Spleen (tissue), 11 donors: ENCODE measurements around the gene SPOP. TPM values are rescaled to one million over a fixed set of nuclear protein-coding genes. Genes with fewer than 3 reads are reported as not detected.

Experiments
- DNase-seq: peaks from one replicate; pipeline ENCODE4 v3.0.0-alpha.2; 2020
- H3K27ac ChIP-seq, 8 donors: fragments of 200-600 bp; sonication (generic) in 7 of 8; 1 replicate in 4 of 8; 2 replicates in 4 of 8; pipeline versions ENCODE4 v1.5.0 to v1.8.0; 2016 to 2021; ENCODE audit warnings: inconsistent platforms in 4 of 8, mild to moderate bottlenecking in 4 of 8, moderate library complexity in 1 of 8
- H3K27me3 ChIP-seq, 7 donors: fragments of 200-600 bp; sonication (generic) in 6 of 7; replicated peaks in 1 of 7; 1 replicate in 4 of 7; 2 replicates in 3 of 7; pipeline versions ENCODE4 v1.5.0 to v1.8.0; 2016 to 2021; ENCODE audit warnings: inconsistent platforms in 3 of 7, mild to moderate bottlenecking in 1 of 7
- H3K36me3 ChIP-seq, 6 donors: fragments of 200-600 bp; sonication (generic) in 5 of 6; 1 replicate in 4 of 6; 2 replicates in 2 of 6; pipeline versions ENCODE4 v1.5.0 to v1.8.0; 2016 to 2021; ENCODE audit warnings: inconsistent platforms in 2 of 6
- H3K4me1 ChIP-seq, 6 donors: fragments of 200-600 bp; sonication (generic) in 5 of 6; 1 replicate in 3 of 6; 2 replicates in 3 of 6; pipeline versions ENCODE4 v1.5.0 to v1.8.0; 2016 to 2021; ENCODE audit warnings: inconsistent platforms in 3 of 6
- H3K4me3 ChIP-seq, 8 donors: fragments of 200-600 bp; sonication (generic) in 7 of 8; 1 replicate in 4 of 8; 2 replicates in 4 of 8; pipeline versions ENCODE4 v1.5.0 to v1.8.0; 2016 to 2021; ENCODE audit warnings: inconsistent platforms in 4 of 8, mild to moderate bottlenecking in 4 of 8, moderate library complexity in 2 of 8
- H3K9me3 ChIP-seq, 8 donors: fragments of 200-600 bp; sonication (generic) in 7 of 8; 1 replicate in 4 of 8; 2 replicates in 4 of 8; pipeline versions ENCODE4 v1.5.0 to v1.8.0; 2016 to 2021; ENCODE audit warnings: inconsistent platforms in 4 of 8
- POLR2A ChIP-seq, 3 donors: fragments of 450-650 bp; IDR thresholded peaks; one replicate each; pipeline ENCODE4 v1.5.1; 2017; ENCODE audit warnings: antibody characterized with exemption in 3 of 3, mild to moderate bottlenecking in 1 of 3
- POLR2AphosphoS5 ChIP-seq, 3 donors: sonication (generic); formaldehyde crosslinking; IDR thresholded peaks; one replicate each; pipeline ENCODE4 v1.5.1; 2017; ENCODE audit warnings: antibody characterized with exemption in 3 of 3
- WGBS, 5 donors: extraction: QIAGEN DNeasy Blood & Tissue Kit in 3 of 5; methylation state at CpG; one replicate each; pipeline versions ENCODE4 v1.1.5 to v1.1.7; 2013 to 2018; 5-methylcytosine and 5-hydroxymethylcytosine counted together
- intact Hi-C: fragments of 100-400 bp; cut with DNase I; formaldehyde crosslinking; loops from one replicate; pipeline ENCODE4 v1.15.0; 2023; ENCODE audit warnings: low total_unique reads
- polyA plus RNA-seq, 3 donors: library from polyadenylated mRNA; stranded (reverse); fragments of 200-250 nt; gene quantifications; one replicate each; pipeline ENCODE4 v1.2.1, GENCODE V29; 2013
- total RNA-seq, 7 donors: library from RNA; depleted of rRNA in 3 of 7; stranded (reverse); fragments of >200 nt in 3 of 7; fragmentation: NEBNext Ultra II Directional in 4 of 7; extraction: Animal tissue kit (Norgen Biotek cat#: 25700) in 4 of 7; gene quantifications; one replicate each; pipeline versions ENCODE4 v1.1.0 to v1.2.1, GENCODE V29; 2016 to 2021
- TF ChIP-seq, protein P1 (sequence below), 11 experiments: fragments of 200-600 bp in 7 of 11; fragments of 450-650 bp in 4 of 11; sonication (generic) in 4 of 11; IDR thresholded peaks in 8 of 11; conservative IDR thresholded peaks in 3 of 11; 1 replicate in 7 of 11; 2 replicates in 4 of 11; pipeline versions ENCODE4 v1.4.0 to v1.8.0; 2016 to 2021; ENCODE audit warnings: antibody characterized with exemption in 11 of 11, inconsistent platforms in 4 of 11, mild to moderate bottlenecking in 1 of 11
- donor health status: healthy with polysubstance abuse.
- donor health status: DM: no; HTN: no; CAD: no; lungs with moderate emphysema.
- donor health status: DM: no; HTN: no; CAD: no.
- donor health status: Bipolar disorder and iron deficiency.
- donor health status: healthy.
- donor health status: DM: no; HTN: no; CAD: no.
- donor health status: DM: yes; HTN: yes; CAD: no.

The SPOP gene
- total and polyA plus RNA-seq, 10 donors, result 23.7 to 86.4 (median 67.8) TPM

DNA sequence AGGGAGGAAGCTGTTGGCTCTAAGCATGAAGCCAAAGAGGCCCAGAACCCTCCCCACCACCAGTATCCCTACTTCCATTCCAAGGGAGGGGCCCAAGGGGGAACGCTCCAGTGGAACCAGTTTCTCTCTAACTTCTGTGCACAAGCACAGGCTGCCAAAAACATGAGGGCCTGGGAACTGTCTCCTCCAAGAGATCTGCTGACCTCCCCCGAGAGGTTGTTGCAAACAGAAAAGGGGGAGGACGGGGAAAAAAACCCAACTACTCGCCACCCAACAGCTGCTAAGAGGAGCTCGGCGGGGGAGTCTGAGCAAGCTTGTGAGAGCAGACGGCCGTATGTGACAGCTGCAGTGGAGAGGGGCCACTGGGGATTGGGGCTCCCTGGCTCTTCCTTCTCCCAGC lies 45.5 kb upstream of the SPOP start:
- Histone ChIP-seq H3K36me3 (peaks cover 6 to 94% (median 66%) of the 10 kb centered on the region in 6 donors), H3K4me3 (no peak overlapping the region), H3K27me3 (no peaks in the 10 kb centered on the region), H3K9me3 (peaks cover 0 to 3% (median 0%) of the 10 kb centered on the region in 8 donors), H3K4me1 (peaks cover 12 to 80% (median 48%) of the 10 kb centered on the region in 6 donors), H3K27ac (peak overlapping the region in 7 of 8 donors; percentile 30 to 65 (median 55))
- intact Hi-C loops, result no loop called here
- DNase-seq, result no peak
- TF ChIP-seq POLR2A (IDR thresholded peaks at IDR 0.05) (no peak), POLR2AphosphoS5 (IDR thresholded peaks at IDR 0.05) (peak in 1 of 3 donors; percentile 48)
- TF ChIP-seq, protein P1, sequence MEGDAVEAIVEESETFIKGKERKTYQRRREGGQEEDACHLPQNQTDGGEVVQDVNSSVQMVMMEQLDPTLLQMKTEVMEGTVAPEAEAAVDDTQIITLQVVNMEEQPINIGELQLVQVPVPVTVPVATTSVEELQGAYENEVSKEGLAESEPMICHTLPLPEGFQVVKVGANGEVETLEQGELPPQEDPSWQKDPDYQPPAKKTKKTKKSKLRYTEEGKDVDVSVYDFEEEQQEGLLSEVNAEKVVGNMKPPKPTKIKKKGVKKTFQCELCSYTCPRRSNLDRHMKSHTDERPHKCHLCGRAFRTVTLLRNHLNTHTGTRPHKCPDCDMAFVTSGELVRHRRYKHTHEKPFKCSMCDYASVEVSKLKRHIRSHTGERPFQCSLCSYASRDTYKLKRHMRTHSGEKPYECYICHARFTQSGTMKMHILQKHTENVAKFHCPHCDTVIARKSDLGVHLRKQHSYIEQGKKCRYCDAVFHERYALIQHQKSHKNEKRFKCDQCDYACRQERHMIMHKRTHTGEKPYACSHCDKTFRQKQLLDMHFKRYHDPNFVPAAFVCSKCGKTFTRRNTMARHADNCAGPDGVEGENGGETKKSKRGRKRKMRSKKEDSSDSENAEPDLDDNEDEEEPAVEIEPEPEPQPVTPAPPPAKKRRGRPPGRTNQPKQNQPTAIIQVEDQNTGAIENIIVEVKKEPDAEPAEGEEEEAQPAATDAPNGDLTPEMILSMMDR (IDR thresholded peaks at IDR 0.05 in 8 of 11, conservative IDR thresholded peaks at IDR 0.05 in 3 of 11), result no peak
- 36 to 57% (median 47%) methylated on average over 7 to 8 of the region's 8 CpGs for WGBS, 5 donors

DNA sequence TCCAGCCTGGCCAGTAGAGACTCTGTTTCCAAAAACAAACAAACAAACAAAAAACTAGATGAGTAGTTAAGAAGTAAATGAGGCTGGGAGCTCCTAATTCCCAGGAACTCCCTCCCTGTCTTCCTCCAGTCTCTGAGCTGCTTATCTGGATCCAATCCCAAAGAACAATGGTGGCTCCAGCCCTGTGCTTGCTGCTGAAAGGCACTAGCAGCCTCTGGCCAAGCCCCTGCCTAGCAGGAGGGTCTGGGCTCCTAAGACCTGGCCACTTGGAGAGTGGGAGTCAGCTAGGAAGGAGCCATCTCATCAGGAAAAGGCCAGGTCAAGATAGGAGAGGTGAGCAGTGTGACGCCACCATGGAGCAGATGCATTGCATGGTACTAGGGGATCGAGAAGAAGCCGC lies 44.2 kb upstream of the SPOP start:
- H3K36me3 ChIP-seq, result peaks cover 6 to 98% (median 75%) of the 10 kb centered on the region in 6 donors
- no peak overlapping the region for H3K4me3 ChIP-seq
- DNase-seq, result no peak
- H3K27me3 ChIP-seq, result no peaks in the 10 kb centered on the region
- peaks cover 5 to 77% (median 35%) of the 10 kb centered on the region in 6 donors for H3K4me1 ChIP-seq
- intact Hi-C loops, result no loop called here
- H3K27ac ChIP-seq, result peak overlapping the region in 5 of 8 donors; percentile 44 to 65 (median 64)
- TF ChIP-seq POLR2A (IDR thresholded peaks at IDR 0.05), result no peak
- TF ChIP-seq, protein P1 (IDR thresholded peaks at IDR 0.05 in 8 of 11, conservative IDR thresholded peaks at IDR 0.05 in 3 of 11), result no peak
- no peak for TF ChIP-seq POLR2AphosphoS5 (IDR thresholded peaks at IDR 0.05)
- peaks cover 0 to 3% (median 0%) of the 10 kb centered on the region in 8 donors for H3K9me3 ChIP-seq
- WGBS, 5 donors, result 94 to 100% (median 100%) methylated on average over 3 of the region's 3 CpGs

DNA sequence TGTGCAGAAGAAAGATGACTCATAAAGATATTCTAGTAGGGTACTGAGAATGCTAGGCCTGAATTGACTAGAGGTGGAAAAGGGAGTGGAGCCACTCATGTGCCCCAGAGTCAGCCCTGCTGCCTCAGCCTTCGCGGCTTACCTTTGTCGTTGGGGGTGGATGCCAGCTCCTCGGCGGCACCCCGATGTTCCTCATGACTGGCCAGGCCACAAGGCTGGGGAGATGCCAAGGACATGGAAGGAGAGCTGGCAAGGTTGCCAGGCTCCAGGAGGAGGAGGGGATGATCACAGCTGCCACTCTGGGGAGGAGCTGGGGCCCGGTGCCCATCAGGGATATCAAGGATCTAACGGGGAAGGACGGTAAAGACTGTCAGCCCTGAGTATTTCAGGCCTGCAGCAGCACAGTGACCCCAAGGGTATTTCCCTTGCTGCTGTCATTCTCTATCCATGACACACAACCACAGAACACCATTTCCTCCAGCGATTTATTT lies 39.5 kb upstream of the SPOP start:
- Histone ChIP-seq H3K4me1 (peaks cover 0 to 72% (median 34%) of the 10 kb centered on the region in 6 donors), H3K4me3 (no peak overlapping the region), H3K36me3 (peaks cover 6 to 100% (median 97%) of the 10 kb centered on the region in 6 donors), H3K27ac (peak overlapping the region in 5 of 8 donors; percentile 2 to 72 (median 47)), H3K9me3 (no peaks in the 10 kb centered on the region), H3K27me3 (no peaks in the 10 kb centered on the region)
- intact Hi-C loops, result no loop called here
- TF ChIP-seq POLR2AphosphoS5 (IDR thresholded peaks at IDR 0.05) (peak in 1 of 3 donors; percentile 56), POLR2A (IDR thresholded peaks at IDR 0.05) (no peak)
- TF ChIP-seq, protein P1 (IDR thresholded peaks at IDR 0.05 in 8 of 11, conservative IDR thresholded peaks at IDR 0.05 in 3 of 11), result no peak
- WGBS, 5 donors, result 65 to 85% (median 80%) methylated on average over 10 of the region's 10 CpGs
- DNase-seq, result no peak

DNA sequence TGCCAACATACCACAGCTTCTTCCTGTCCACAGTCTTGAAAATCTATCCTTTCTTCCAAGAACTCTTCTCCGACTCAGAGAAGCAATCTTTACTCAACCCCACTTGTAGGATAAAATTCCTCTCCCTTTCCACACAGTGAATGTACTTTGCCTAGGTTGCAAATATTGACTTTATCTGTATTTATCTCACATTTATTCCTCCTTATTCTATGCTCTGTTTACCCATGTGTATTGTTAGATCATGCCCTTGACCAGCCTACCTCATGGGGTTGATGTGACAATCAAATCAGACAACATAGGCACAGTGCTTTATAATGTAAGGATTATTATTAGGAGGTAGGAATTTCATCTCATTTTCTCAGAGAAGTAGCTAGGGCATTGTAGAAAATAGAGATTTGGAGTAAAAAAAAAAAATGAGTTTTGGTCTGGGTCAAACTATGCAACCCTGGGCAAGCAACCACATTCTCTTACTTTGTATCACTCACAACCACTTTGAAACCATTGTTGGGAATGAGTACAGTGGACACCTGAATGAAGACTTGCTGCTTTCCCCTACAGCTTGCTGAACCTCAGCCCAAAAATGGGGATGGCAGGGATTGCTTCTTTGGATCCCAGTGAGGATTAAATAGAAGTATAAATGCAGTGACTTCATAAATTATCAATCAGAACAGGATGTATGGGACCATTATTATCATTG lies 38.9 kb upstream of the SPOP start:
- Histone ChIP-seq H3K9me3 (no peaks in the 10 kb centered on the region), H3K27me3 (no peaks in the 10 kb centered on the region), H3K36me3 (peaks cover 6 to 100% (median 96%) of the 10 kb centered on the region in 6 donors), H3K4me3 (no peak overlapping the region), H3K4me1 (peaks cover 0 to 72% (median 34%) of the 10 kb centered on the region in 6 donors), H3K27ac (peak overlapping the region in 5 of 8 donors; percentile 29 to 72 (median 62))
- DNase-seq, result no peak
- 76 to 100% (median 87%) methylated on average over 1 of the region's 1 CpG for WGBS, 5 donors
- intact Hi-C loops, result no loop called here
- TF ChIP-seq POLR2AphosphoS5 (IDR thresholded peaks at IDR 0.05) (no peak), POLR2A (IDR thresholded peaks at IDR 0.05) (no peak)
